Measurements from ENCODE around the gene EIF4ENIF1.

DNA sequence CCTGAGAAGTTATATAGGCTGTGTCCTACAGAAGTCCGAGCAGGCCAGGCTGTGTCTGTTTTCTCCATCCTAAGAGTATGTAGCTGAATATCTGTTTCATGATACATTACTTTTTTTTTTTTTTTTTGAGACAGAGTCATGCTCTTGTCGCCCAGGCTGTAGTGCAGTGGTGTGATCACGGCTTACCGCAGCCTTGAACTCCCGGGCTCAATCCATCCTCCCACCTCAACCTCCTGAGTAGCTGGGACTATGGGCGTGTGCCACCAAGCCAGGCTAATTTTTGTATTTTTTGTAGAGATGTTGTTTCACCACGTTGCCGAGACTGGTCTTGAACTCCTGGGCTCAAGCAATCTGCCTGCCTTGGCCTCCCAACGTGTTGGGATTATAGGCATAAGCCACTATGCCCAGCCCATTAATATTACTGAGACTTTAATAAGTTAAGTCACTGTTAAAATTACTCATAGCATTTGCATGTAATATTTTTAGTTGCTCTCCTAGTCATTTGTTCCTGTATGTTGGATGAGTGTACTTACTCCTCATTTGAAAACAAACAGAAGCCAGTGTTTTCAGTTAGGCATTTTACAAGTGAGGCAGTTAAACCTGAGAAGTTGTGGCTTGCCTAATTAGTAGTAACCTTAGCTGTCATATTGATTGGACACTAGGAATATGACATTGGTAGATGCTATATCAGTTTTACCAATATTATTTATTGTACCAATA, 64.2 kb downstream of the EIF4ENIF1 start:
- TF ChIP-seq, protein P1, sequence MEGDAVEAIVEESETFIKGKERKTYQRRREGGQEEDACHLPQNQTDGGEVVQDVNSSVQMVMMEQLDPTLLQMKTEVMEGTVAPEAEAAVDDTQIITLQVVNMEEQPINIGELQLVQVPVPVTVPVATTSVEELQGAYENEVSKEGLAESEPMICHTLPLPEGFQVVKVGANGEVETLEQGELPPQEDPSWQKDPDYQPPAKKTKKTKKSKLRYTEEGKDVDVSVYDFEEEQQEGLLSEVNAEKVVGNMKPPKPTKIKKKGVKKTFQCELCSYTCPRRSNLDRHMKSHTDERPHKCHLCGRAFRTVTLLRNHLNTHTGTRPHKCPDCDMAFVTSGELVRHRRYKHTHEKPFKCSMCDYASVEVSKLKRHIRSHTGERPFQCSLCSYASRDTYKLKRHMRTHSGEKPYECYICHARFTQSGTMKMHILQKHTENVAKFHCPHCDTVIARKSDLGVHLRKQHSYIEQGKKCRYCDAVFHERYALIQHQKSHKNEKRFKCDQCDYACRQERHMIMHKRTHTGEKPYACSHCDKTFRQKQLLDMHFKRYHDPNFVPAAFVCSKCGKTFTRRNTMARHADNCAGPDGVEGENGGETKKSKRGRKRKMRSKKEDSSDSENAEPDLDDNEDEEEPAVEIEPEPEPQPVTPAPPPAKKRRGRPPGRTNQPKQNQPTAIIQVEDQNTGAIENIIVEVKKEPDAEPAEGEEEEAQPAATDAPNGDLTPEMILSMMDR (IDR thresholded peaks at IDR 0.05), result no peak
- no peak for TF ChIP-seq POLR2A (IDR thresholded peaks at IDR 0.05)
